Vagina (tissue), 2 donors: ENCODE data around the gene CRHR1.

Experiments used
- POLR2A ChIP-seq, 2 donors: fragments of 450-650 bp; IDR thresholded peaks; one replicate each; pipeline ENCODE4 v1.6.1; 2017; ENCODE audit warnings: antibody characterized with exemption in 2 of 2, mild to moderate bottlenecking in 2 of 2, moderate library complexity in 2 of 2
- POLR2AphosphoS5 ChIP-seq, 2 donors: sonication (generic); formaldehyde crosslinking; IDR thresholded peaks; one replicate each; pipeline ENCODE4 v1.9.0; 2017; ENCODE audit warnings: antibody characterized with exemption in 2 of 2, mild to moderate bottlenecking in 2 of 2, low read depth in 1 of 2; ENCODE audit not compliant: insufficient read depth in 1 of 2

- TF ChIP-seq POLR2AphosphoS5 (IDR thresholded peaks at IDR 0.05; ENCODE audit: insufficient read depth in 1 of 2, low read depth in 1 of 2), result no peak
- TF ChIP-seq POLR2A (IDR thresholded peaks at IDR 0.05), result no peak
Observed at GRCh38 chr17:45787656-45788055, 3.5 kb downstream of the CRHR1 start.
